Erythroblast (primary cell): ENCODE measurements around the gene CMAS.

Experiments used
- DNase-seq, 2 experiments: peaks; one replicate each; lab custom pipeline; 2025; lab: John Stamatoyannopoulos, UW
- GATA1 ChIP-seq: IDR thresholded peaks from 2 replicates; pipeline ENCODE4 v1.6.1; 2011; ENCODE audit warnings: low read depth, mild to moderate bottlenecking, control low read depth, low read length, moderate library complexity
- POLR2A ChIP-seq: IDR thresholded peaks from 2 replicates; pipeline ENCODE4 v1.6.1; 2011; ENCODE audit warnings: mild to moderate bottlenecking, low read length

Gene CMAS

DNA sequence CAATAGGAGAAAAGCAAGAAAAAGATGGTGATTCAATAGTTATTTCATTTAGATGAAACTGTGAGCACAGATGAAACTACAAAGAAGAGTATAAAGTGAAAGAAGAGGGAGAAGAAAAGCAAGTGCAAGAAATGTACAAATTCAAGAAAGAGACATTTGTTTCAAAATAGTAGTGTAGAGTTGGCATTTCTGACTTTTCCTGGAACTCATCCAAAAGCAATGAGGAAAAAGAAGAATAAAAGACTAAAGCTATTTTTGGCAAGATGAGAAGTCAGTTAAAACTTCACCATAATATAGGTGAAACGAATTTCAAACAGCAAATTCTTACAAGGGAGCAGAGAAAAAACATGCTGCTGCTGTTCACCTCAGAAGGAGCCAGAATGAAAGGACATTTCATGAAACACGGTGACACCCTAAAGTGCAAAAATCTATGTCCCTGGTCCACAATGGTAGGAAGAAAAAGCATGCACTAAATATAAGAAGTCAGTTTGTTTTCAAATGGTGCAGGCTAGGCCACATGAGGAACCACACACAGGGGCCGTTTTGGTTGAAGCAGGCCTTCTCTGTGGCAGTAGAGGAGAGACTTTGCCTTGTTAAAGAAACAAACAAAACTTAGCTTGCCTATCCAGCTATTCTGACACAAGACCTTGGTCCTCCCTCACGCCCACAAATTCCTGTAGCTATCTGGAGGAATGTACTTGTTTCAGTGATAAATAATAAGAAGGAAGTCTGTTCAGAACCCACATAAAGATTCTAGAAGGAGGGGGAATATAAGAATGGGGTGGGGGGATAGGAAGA, 11.1 kb upstream of the CMAS start:
- DNase-seq = no peak
- TF ChIP-seq GATA1 (no peak), POLR2A (no peak)

DNA sequence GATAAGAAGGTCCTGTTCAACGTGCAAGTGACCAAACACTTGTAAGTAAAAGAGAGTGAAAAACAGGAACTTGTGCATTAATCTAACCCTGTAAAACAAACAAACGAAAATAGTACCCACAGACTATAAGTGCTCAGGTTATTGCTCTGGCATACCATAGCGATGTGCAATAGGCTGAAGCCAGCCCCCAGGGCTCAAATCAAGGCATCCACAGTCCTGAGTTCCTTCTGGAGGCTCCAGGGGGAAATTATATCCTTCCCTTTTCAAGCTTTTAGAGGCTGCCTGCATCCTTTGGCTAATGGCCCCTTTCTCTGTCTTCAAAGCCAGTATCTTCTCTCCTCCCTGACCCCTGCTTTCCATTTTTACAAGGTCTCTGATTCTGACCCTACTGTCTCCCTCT, 8.1 kb upstream of the CMAS start:
- no peak for DNase-seq
- no peak for TF ChIP-seq GATA1

DNA sequence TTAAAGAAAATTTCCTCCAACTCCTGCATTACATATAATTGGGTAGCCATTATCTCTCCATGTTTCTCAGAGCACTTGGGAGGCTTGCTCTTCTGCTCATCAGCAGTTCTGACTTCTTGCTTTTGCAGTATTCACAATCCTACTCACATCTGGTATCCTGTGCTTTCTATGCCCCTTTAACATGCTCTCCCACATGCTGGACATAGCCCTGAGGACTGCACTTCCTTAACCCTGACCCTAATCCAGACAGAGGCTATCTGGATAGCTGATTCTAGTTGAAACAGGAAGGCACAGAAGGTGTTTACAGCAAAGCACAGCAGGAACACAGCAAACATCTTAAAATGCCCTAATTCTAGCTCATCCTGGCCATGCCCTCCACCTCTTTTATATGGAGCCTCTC, 7.3 kb upstream of the CMAS start:
- TF ChIP-seq GATA1 (no peak), POLR2A (no peak)
- no peak for DNase-seq

- DNase-seq = no peak
- TF ChIP-seq GATA1 = no peak
- TF ChIP-seq POLR2A = no peak
Observed at GRCh38 chr12:22039361-22039760, 6.7 kb upstream of the CMAS start.

DNA sequence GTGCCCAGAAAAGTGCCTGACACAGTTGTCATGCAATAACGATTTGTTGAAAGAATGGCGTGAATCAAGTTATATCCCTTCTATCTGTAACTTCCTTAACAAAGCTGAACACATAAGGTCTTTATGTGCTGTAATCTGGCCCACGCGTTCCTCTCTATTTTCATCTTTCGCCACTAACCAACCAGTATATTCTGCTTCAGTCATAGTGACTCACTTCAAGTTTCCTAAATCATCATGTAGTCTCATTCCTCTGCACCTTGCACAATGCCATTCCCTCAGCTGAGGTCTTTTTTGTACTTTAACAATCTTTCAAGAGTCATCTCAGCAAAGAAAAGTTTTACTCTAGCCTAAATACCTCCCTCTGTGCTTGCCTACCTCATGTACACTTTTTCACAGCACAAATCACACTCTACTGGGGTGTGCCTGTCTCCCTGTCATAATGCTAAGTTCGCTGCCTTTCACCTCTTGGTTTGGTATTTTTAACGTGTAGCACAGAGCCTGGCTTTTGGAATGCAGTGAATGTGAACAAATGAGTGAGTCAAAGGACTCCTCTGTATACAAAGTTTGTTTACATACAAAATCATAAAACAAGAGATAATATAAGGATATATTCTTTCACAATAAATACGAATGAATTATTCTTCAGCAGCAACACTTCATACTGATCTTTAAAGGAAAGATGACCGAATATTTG, 2.9 kb upstream of the CMAS start:
- TF ChIP-seq GATA1 = no peak
- TF ChIP-seq POLR2A = no peak
- DNase-seq = no peak

- no peak for DNase-seq
- TF ChIP-seq POLR2A (no peak), GATA1 (no peak)
Observed at GRCh38 chr12:22043943-22044342, 2.1 kb upstream of the CMAS start.

GRCh38 chr12:22044391-22044790, 1.6 kb upstream of the CMAS start:
- no peak for TF ChIP-seq GATA1
- TF ChIP-seq POLR2A = no peak
- DNase-seq = peak; percentile 44 to 60

GRCh38 chr12:22046968-22047390, 961 bp downstream of the CMAS start:
- TF ChIP-seq POLR2A = no peak
- TF ChIP-seq GATA1 = no peak
- no peak for DNase-seq

DNA sequence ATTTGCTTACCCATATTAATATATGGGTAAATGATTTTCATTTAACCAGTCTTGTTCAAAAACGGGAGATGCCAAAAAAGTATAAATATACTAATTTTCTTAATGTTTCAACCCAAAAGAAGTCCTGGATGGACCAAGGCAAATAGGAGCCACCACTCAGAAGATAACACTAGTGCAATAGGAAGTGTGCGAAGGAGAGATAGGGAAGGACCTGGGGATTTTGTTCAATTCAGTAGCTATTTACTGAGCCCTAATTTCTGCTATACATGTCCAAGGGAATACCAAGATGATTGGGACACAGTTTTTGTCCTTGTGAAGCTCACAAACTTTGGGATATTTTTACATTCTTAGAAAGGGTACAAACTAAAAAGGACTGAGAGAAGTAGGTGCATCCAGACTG, 1.5 kb downstream of the CMAS start:
- no peak for TF ChIP-seq POLR2A
- no peak for TF ChIP-seq GATA1
- DNase-seq = peak; percentile 73 to 86

- DNase-seq = peak; percentile 24 to 37
- TF ChIP-seq GATA1 (no peak), POLR2A (no peak)
Observed at GRCh38 chr12:22048351-22049041, 2.5 kb downstream of the CMAS start.

- TF ChIP-seq POLR2A (no peak), GATA1 (no peak)
- DNase-seq = no peak
Observed at GRCh38 chr12:22050078-22050477, 4.1 kb downstream of the CMAS start.

DNA sequence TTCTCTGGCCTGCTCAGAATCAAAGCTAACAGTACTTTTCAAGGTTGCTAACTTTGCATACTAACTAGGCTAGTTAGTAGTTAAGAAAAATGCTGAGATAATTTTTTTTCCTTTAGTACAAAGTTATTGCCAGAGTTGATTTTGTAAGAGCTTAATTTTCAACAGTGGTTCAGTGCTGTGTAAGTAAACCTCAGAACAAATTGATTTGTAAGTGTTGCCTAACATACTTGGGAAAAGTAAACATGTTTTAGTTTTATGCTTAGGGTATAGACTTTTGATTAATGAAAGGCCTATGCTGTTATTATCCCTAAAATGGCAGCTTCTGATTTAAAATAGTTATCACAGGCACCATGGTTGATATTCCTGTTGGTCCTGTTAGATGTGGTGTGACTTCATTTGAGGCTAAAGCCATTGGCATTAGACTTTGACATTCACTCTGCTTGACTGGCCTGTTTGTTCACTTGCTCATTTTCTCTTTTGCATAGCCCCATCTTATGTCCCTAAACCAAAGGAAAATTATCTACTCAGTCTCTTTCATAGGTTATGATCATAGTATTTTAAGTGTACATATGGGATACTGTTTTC, 5.2 kb downstream of the CMAS start:
- DNase-seq = no peak
- TF ChIP-seq POLR2A (no peak), GATA1 (no peak)

- peak in 1 of 2 experiments; percentile 55 for DNase-seq
Observed at GRCh38 chr12:22052994-22053393, 7.0 kb downstream of the CMAS start.

GRCh38 chr12:22054155-22054554, 8.1 kb downstream of the CMAS start:
- TF ChIP-seq GATA1 = no peak
- TF ChIP-seq POLR2A = no peak

More at GRCh38 chr12:22054155-22054554, 8.1 kb downstream of the CMAS start:
- DNase-seq = no peak
